GM12891 (cell line): ENCODE measurements around the gene SLC27A3.

ENCODE experiments used
- POLR2A ChIP-seq: IDR thresholded peaks from 2 replicates; pipeline ENCODE4 v1.6.1; 2011; ENCODE audit warnings: low read depth, low read length, control low read depth
- POLR2AphosphoS5 ChIP-seq: IDR thresholded peaks from 2 replicates; pipeline ENCODE4 v1.6.1; 2011; ENCODE audit warnings: low read depth, low read length, control low read depth
- TAF1 ChIP-seq: IDR thresholded peaks from 2 replicates; pipeline ENCODE4 v1.6.1; 2011; ENCODE audit warnings: low read depth, low read length, control low read depth

DNA sequence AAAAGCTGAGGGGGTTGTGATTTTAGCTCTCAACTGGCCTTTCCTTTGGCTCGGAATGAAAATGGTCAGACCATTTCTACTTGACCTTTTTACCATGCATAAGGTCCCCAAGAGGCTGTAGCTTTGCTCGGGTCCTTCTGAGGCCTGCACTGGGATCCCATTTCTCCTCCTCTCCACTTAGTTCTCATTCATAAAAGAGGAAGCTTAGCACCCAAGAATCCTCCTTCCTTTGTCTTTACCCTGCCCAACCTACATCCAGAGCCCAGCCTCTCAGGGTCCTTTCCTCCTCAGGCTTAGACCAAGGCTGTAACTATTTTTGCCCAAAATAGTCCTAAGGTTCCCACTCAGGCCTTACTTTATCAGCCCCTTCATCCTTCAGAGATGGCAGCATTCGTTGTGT is 6.0 kb upstream of the SLC27A3 start:
- TF ChIP-seq POLR2AphosphoS5: no peak
- TF ChIP-seq POLR2A: no peak
- TF ChIP-seq TAF1: no peak
